MM.1S (cell line): ENCODE measurements around the gene USP31.

Source experiments
- DNase-seq: peaks from one replicate; pipeline ENCODE4 v3.0.0-alpha.2; 2015
- H2AFZ ChIP-seq: fragments of 300-600 bp; sonication (generic); 2 replicates; pipeline ENCODE4 v1.6.0; 2016; ENCODE audit warnings: antibody characterized with exemption, low read length
- H3F3A ChIP-seq: fragments of 300-600 bp; sonication (generic); 2 replicates; pipeline ENCODE4 v1.6.1; 2016; ENCODE audit warnings: mild to moderate bottlenecking, antibody characterized with exemption, low read length, moderate library complexity, mixed read lengths; ENCODE audit not compliant: insufficient read depth
- H3K27ac ChIP-seq: fragments of 300-600 bp; sonication (generic); 2 replicates; pipeline ENCODE4 v1.5.1; 2016; ENCODE audit warnings: mild to moderate bottlenecking, low read length
- H3K27me3 ChIP-seq: fragments of 300-600 bp; sonication (generic); replicated peaks from 2 replicates; pipeline ENCODE4 v1.6.0; 2016; ENCODE audit warnings: low read length; ENCODE audit not compliant: insufficient read depth
- H3K36me3 ChIP-seq: fragments of 300-600 bp; sonication (generic); replicated peaks from 2 replicates; pipeline ENCODE4 v1.6.1; 2016; ENCODE audit warnings: mild to moderate bottlenecking, low read length, mixed read lengths; ENCODE audit not compliant: insufficient read depth
- H3K4me1 ChIP-seq: fragments of 300-600 bp; sonication (generic); 2 replicates; pipeline ENCODE4 v1.6.1; 2016; ENCODE audit warnings: low read length, mixed read lengths
- H3K4me2 ChIP-seq: fragments of 300-600 bp; sonication (generic); 2 replicates; pipeline ENCODE4 v1.6.0; 2016; ENCODE audit warnings: low read depth, low read length
- H3K4me3 ChIP-seq: fragments of 300-600 bp; sonication (generic); 2 replicates; pipeline ENCODE4 v1.5.1; 2016; ENCODE audit warnings: low read length, mixed read lengths
- H3K79me2 ChIP-seq: fragments of 300-600 bp; sonication (generic); 2 replicates; pipeline ENCODE4 v1.6.1; 2016; ENCODE audit warnings: mixed run types, low read length, mixed read lengths
- H3K9ac ChIP-seq: fragments of 300-600 bp; sonication (generic); 2 replicates; pipeline ENCODE4 v1.6.1; 2016; ENCODE audit warnings: low read length, mixed read lengths
- H3K9me2 ChIP-seq: fragments of 300-600 bp; sonication (generic); replicated peaks from 2 replicates; pipeline ENCODE4 v1.6.1; 2016; ENCODE audit warnings: mild to moderate bottlenecking, low read length, mixed read lengths; ENCODE audit not compliant: insufficient read depth
- H3K9me3 ChIP-seq: fragments of 300-600 bp; sonication (generic); replicated peaks from 2 replicates; pipeline ENCODE4 v1.6.1; 2016; ENCODE audit warnings: mild to moderate bottlenecking, low read length, mixed read lengths; ENCODE audit not compliant: insufficient read depth
- H4K20me1 ChIP-seq: fragments of 300-600 bp; sonication (generic); 2 replicates; pipeline ENCODE4 v1.6.1; 2016; ENCODE audit warnings: mild to moderate bottlenecking, low read length, moderate library complexity, mixed read lengths; ENCODE audit not compliant: insufficient read depth
- CTCF ChIP-seq: fragments of 300-600 bp; sonication (generic); IDR thresholded peaks from 2 replicates; pipeline ENCODE4 v1.5.1; 2016; ENCODE audit warnings: antibody characterized with exemption, low read length, mixed read lengths
- EZH2 ChIP-seq: fragments of 300-600 bp; sonication (generic); optimal IDR thresholded peaks from 2 replicates; pipeline ENCODE3; 2017; ENCODE audit warnings: low read depth, mild to moderate bottlenecking, antibody characterized with exemption, low read length, mixed read lengths
- EZH2phosphoT487 ChIP-seq: fragments of 300-600 bp; sonication (generic); IDR thresholded peaks from 2 replicates; pipeline ENCODE4 v1.6.1; 2018; ENCODE audit warnings: antibody characterized with exemption, low read length

Gene USP31

GRCh38 chr16:23148166-23148512 is 1.1 kb downstream of the USP31 start:
- Histone ChIP-seq H3K9me3 (no peaks in the 10 kb centered on the region), H3K4me1 (peaks cover 3% of the 10 kb centered on the region; the same call in 1 of the 2 replicates), H3K79me2 (peaks cover 51% of the 10 kb centered on the region), H4K20me1 (no peaks in the 10 kb centered on the region), H3K9me2 (no peaks in the 10 kb centered on the region), H2AFZ (peak overlapping the region; percentile 75), H3F3A (no peaks in the 10 kb centered on the region), H3K4me3 (peak overlapping the region; percentile 78), H3K27ac (no peak overlapping the region), H3K4me2 (peak overlapping the region; percentile 95), H3K27me3 (no peaks in the 10 kb centered on the region), H3K36me3 (no peaks in the 10 kb centered on the region), H3K9ac (peak overlapping the region; percentile 63)
- no peak for DNase-seq
- TF ChIP-seq EZH2, result no peak
- TF ChIP-seq EZH2phosphoT487, result no peak
- TF ChIP-seq CTCF, result no peak

GRCh38 chr16:23147666-23148065 is 1.6 kb downstream of the USP31 start:
- Histone ChIP-seq H3K27me3 (no peaks in the 10 kb centered on the region), H3K36me3 (no peaks in the 10 kb centered on the region), H3K9me3 (no peaks in the 10 kb centered on the region), H3K9me2 (no peaks in the 10 kb centered on the region), H3K9ac (no peak overlapping the region), H3K27ac (no peak overlapping the region), H3K4me1 (peaks cover 3% of the 10 kb centered on the region; the same call in 1 of the 2 replicates), H4K20me1 (no peaks in the 10 kb centered on the region), H3F3A (no peaks in the 10 kb centered on the region), H3K79me2 (peaks cover 56% of the 10 kb centered on the region), H2AFZ (no peak overlapping the region), H3K4me3 (peak overlapping the region; percentile 78), H3K4me2 (peak overlapping the region; percentile 95; the same call in 1 of the 2 replicates)
- no peak for DNase-seq
- TF ChIP-seq EZH2, result no peak
- no peak for TF ChIP-seq EZH2phosphoT487
- no peak for TF ChIP-seq CTCF

- Histone ChIP-seq H3K27me3 (no peaks in the 10 kb centered on the region), H3K9ac (no peak overlapping the region), H3K9me2 (no peaks in the 10 kb centered on the region), H2AFZ (no peak overlapping the region), H3K36me3 (no peaks in the 10 kb centered on the region), H3K4me2 (no peak overlapping the region; the same call in 1 of the 2 replicates), H3K79me2 (peaks cover 62% of the 10 kb centered on the region), H4K20me1 (no peaks in the 10 kb centered on the region), H3K4me3 (no peak overlapping the region), H3K27ac (no peak overlapping the region), H3K9me3 (no peaks in the 10 kb centered on the region), H3F3A (no peaks in the 10 kb centered on the region), H3K4me1 (peaks cover 3% of the 10 kb centered on the region; the same call in 1 of the 2 replicates)
- DNase-seq, result no peak
- no peak for TF ChIP-seq CTCF
- no peak for TF ChIP-seq EZH2
- TF ChIP-seq EZH2phosphoT487, result no peak
Measured at GRCh38 chr16:23146877-23147601, 2.2 kb downstream of the USP31 start.
